LNCAP (cell line): Measurements from ENCODE around the gene ARMC2.

Source experiments
- TF ChIP-seq, protein P1 (sequence below): fragments of 450-650 bp; IDR thresholded peaks from 2 replicates; pipeline ENCODE4 v1.5.1; 2017; ENCODE audit warnings: mild to moderate bottlenecking

The ARMC2 gene

DNA sequence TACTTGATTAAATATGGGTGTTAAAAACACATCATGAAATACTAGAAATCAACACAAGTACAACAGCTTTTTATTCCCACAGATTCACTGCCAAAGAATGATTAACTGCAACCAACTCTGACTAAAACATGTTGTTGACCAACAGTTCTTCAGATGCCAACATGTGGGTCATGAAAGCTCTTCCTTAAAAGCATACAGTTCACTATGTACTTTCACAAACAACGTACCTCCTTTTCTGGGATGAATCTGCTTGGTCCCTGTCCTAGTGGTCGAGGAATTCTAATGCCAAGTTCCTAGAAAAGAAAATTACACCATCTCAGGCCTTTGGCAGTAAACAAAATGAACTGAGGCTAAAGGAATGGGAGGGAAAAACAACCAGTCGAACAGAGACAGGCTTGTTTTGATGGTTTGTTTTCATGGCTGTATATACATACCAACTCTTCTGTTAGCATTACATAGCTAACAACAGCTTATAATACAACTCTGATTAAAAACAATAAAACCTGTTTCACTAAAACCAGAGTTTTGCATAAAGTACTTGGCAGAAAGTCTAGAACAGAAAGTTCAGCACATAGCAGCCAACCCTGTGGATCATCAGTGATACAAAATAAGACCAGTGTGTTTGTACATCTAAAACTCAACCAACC lies 154.0 kb downstream of the ARMC2 start:
- TF ChIP-seq, protein P1, sequence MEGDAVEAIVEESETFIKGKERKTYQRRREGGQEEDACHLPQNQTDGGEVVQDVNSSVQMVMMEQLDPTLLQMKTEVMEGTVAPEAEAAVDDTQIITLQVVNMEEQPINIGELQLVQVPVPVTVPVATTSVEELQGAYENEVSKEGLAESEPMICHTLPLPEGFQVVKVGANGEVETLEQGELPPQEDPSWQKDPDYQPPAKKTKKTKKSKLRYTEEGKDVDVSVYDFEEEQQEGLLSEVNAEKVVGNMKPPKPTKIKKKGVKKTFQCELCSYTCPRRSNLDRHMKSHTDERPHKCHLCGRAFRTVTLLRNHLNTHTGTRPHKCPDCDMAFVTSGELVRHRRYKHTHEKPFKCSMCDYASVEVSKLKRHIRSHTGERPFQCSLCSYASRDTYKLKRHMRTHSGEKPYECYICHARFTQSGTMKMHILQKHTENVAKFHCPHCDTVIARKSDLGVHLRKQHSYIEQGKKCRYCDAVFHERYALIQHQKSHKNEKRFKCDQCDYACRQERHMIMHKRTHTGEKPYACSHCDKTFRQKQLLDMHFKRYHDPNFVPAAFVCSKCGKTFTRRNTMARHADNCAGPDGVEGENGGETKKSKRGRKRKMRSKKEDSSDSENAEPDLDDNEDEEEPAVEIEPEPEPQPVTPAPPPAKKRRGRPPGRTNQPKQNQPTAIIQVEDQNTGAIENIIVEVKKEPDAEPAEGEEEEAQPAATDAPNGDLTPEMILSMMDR = no peak

DNA sequence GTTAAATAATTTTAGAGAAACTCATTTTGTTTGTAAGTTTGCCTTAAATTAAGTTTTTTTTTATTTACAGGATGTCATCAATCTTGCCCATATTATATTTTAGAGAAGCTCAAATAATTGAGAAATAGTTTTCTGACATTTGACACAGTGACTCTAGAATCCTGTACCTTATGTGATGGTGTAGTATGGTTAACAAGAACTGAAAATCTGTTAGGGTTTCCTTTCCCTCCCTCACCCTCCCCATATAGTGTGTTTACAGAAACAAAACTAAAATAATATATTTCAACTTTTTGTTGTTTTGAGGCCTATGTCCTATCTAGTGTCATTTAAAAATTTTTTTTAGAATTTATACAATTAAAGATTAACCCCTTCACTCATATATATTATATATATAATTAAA lies 154.7 kb downstream of the ARMC2 start:
- TF ChIP-seq, protein P1 = no peak

DNA sequence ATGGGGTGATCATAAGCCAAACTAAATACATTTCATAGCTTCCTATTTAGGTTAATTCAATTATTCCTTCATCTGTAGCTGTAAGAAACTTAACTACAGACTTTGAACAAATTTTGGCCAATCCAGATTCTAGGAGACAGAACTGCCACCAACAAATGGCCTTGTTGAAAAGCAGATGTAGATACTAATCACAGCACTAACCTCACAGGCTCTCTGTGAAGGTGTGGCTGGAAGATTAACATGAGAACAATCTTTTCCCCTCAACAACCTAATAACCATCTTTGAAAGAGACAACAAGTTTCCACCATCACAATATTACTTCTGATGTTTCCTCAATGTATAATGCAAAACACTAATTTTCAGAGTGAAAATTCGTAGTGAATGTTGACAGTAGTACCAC lies 158.6 kb downstream of the ARMC2 start:
- TF ChIP-seq, protein P1 = no peak

DNA sequence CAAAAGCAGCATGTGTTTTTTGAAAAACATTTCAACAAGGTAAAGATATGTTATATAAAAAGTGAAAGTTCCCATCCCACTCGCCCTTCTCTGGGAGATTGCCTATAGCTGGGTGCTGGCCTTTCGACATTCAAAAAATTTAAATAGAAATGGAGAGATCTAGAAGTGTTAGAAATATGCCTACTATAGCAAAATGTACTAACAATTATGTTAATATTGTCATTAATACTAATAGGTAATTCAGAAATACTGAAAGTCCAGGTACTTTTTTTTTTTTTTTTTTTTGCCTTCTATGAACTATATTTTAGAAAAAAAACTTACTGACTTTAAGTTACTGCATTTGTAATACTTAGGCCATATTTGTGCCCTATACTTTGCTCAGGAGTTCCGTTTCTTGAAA lies 159.3 kb downstream of the ARMC2 start:
- TF ChIP-seq, protein P1 = no peak

DNA sequence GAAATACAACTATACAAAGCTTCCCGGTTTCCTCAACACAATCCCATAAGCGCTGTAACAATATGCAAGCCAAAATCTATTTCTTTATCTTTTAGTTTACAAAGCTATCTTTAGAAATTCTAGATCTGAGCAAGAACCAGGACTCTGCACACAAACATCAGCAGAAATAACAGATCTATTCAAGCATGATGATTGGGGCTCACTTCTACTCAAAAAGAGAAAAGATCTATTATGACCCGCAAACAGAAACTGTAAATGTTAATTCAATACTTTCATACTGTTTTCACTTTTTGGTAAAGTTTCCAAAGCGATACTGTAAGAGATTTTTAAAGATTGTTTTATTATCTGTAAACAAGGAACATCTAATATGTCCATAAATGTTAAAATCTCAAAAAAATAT lies 159.8 kb downstream of the ARMC2 start:
- TF ChIP-seq, protein P1 = no peak

DNA sequence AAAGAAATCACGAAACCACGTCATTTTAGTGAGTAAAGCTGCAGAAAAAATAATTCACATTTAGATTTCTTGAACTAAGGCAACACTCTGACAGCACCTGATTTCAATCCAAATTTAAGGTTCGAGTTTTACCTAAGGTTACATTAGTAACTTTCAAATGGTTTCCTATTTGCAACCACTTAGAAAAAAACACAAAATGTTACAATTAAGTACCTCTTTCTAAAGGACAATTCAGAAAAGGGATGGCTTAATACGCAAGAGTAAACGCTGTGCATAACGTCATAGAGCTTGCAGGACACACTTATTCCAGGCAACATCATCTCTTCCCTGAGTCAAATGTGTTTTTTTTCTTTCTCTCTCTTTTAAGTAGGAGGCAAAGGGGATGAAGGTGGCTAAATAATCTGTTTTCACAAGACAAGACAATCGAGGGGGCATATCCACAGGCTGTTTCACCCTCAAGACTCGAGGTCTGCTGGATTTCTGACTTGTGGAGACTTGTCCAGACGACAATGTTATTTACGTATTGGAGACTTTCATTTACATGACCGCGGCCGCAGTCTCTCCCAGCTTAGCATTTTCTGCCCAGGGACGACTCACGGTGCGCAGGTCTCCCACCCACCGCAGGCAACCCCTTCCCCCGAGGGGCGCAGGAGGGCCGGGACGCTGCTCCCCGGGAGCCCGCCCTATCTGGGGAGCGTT lies 160.5 kb downstream of the ARMC2 start:
- TF ChIP-seq, protein P1 = no peak

DNA sequence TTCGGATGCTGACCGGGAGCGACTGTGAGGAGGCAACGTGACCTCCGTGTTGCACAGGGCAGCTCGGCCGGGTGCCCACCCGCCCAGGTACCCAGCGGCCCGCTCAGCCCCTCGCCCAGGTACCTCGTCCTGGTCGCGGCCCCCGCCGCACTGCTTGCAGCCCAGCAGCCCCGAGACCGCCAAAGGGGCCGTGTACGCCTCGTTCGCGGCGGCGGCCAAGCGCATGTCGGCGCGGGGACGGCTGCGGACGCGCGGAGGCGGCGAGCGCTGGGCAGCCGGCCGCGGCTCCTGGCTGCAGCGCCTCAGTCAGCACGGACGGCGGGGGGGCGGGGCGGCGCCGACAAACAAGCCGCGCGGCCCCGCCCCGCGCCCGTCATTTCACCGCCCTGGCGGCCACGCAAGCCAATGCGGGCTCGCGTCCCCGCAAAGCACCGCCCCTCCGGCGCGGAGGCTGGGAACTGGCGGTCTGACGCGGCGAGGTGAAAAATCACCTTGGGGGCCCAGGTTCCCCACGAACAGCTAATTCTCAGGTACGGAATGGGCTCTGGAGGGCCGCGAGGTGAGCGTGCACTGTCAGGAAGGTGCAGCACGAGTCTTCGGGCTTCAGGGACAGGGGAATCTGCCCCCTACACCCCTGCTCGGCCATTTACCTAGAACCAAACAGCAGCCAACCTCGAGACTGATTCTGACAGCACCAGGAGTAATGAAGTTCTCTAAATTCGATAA lies 161.2 kb downstream of the ARMC2 start:
- TF ChIP-seq, protein P1 = no peak
